ENCODE results near the gene DMAC2L. TPM values are rescaled to one million over a fixed set of nuclear protein-coding genes. Genes with fewer than 3 reads are reported as not detected.

Gene DMAC2L
- total RNA-seq, 1 donor from 2014 or later, result 18.6 TPM

GRCh38 chr14:50371546-50371945 lies 59.4 kb downstream of the DMAC2L start:
- Mint-ChIP-seq H3K27ac (no peak overlapping the region), H3K4me3 (no peak overlapping the region), H3K9me3 (peaks cover 8% of the 10 kb centered on the region), H3K4me1 (no peaks in the 10 kb centered on the region), H3K27me3 (ENCODE audit: low read depth) (peaks cover 13% of the 10 kb centered on the region), H3K36me3 (no peaks in the 10 kb centered on the region)
- TF ChIP-seq CTCF (IDR thresholded peaks at IDR 0.05; ENCODE audit: unreplicated experiment), result no peak
- no peak for DNase-seq (ENCODE audit: low spot score in 2 of 2, unreplicated experiment in 2 of 2)

DNA sequence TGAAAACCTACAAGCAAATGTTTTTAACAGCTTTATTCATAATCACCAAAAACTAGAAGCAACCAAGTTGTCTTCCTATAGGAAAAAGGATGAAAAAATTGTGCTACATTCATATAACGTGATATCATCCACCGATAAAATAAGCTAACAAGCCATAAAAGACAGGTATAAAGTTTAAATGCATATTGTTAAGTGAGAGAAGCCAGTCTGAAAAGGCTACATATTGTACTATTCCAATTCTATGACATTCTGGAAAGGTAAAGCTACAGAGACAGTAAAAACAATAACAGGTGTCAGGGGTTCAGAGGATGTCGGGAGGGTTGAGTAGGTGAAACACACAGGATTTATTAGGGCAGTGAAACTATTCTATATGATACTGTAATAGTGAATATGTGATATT lies 61.8 kb downstream of the DMAC2L start:
- no peak for DNase-seq (ENCODE audit: low spot score in 2 of 2, unreplicated experiment in 2 of 2)
- no peak overlapping the region for H3K27ac Mint-ChIP-seq
- H3K4me3 Mint-ChIP-seq, result no peak overlapping the region
- H3K4me1 Mint-ChIP-seq, result no peaks in the 10 kb centered on the region
- no peak for TF ChIP-seq CTCF (IDR thresholded peaks at IDR 0.05; ENCODE audit: unreplicated experiment)
- peaks cover 13% of the 10 kb centered on the region for H3K27me3 Mint-ChIP-seq (ENCODE audit: low read depth)
- H3K36me3 Mint-ChIP-seq, result no peaks in the 10 kb centered on the region
- H3K9me3 Mint-ChIP-seq, result peaks cover 8% of the 10 kb centered on the region

DNA sequence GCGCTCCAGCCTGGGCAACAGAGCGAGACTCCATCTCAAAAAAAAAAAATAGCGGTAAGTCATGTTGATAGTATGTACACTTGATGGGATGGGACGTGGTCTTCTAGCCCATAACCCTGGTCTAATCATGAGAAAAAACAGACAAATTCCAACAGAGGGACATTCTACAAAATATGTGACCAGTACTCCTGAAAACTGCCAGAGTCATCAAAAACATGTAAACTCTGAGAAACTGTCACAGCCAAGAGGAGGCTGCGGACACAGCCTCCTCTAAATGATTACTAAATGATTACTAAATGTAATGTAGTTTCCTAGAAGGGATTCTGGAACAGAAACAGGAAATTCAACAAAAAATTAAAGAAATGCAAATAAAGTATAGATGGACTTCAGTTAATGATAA lies 63.6 kb downstream of the DMAC2L start:
- H3K4me3 Mint-ChIP-seq, result no peak overlapping the region
- peaks cover 11% of the 10 kb centered on the region for H3K27me3 Mint-ChIP-seq (ENCODE audit: low read depth)
- no peaks in the 10 kb centered on the region for H3K4me1 Mint-ChIP-seq
- no peak for DNase-seq (ENCODE audit: low spot score in 2 of 2, unreplicated experiment in 2 of 2)
- no peak for TF ChIP-seq CTCF (IDR thresholded peaks at IDR 0.05; ENCODE audit: unreplicated experiment)
- no peak overlapping the region for H3K27ac Mint-ChIP-seq
- H3K9me3 Mint-ChIP-seq, result peaks cover 2% of the 10 kb centered on the region
- H3K36me3 Mint-ChIP-seq, result no peaks in the 10 kb centered on the region

Small RNA genes lying within 50 kb of the gene (microRNA-seq; reads per million reads assigned to microRNA genes)
- gene MIR4504, result not detected

Other genes with a start within 250 kb of the DMAC2L start
- gene VCPKMT, start 195.8 kb upstream of the DMAC2L start, total RNA-seq, result 12.9 to 15.6 TPM (median 14.0 TPM) in 3 replicates
- 43.6 to 47.0 TPM (median 45.7 TPM) in 3 replicates for gene SOS2, start 80.7 kb upstream of the DMAC2L start, total RNA-seq
- gene L2HGDH, start 95 bp upstream of the DMAC2L start, total RNA-seq, result 11.0 to 12.1 TPM (median 11.2 TPM) in 3 replicates
- gene CDKL1, start 84.6 kb downstream of the DMAC2L start, total RNA-seq, result 1.8 to 3.2 TPM (median 2.2 TPM) in 3 replicates
- gene MAP4K5, start 220.2 kb downstream of the DMAC2L start, total RNA-seq, result 80.9 to 95.4 TPM (median 94.5 TPM) in 3 replicates
- 1.5 to 2.9 TPM (median 1.8 TPM) in 3 replicates for gene ATL1, start 247.8 kb downstream of the DMAC2L start, total RNA-seq